K562 (cell line): Measurements from ENCODE around the gene ADORA1. TPM values are rescaled to one million over a fixed set of nuclear protein-coding genes. Genes with fewer than 3 reads are reported as not detected.

ENCODE experiments used
- ATAC-seq: fragments of 200-7000 bp; cut with Tn5 transposase; 3 replicates; pipeline ENCODE4 v1.9.1; 2020; ENCODE audit warnings: moderate library complexity
- BruUV-seq: library from RNA; stranded (reverse); fragments of 400-500 nt; replicated peaks from 2 replicates; lab custom pipeline; 2021; lab: Mats Ljungman, UMichigan
- CTCF ChIA-PET: fragments of 300-600 bp; formaldehyde crosslinking; extraction: SDS; loops from one replicate; lab custom pipeline; 2021; ENCODE audit warnings: low intra/inter-chr PET ratio; lab: Yijun Ruan, JAX
- POLR2A ChIA-PET: fragments of 300-600, 350-650 bp; sonication (Branson Sonifier 250); formaldehyde crosslinking; extraction: SDS; loops from one replicate; lab custom pipeline; 2021; ENCODE audit warnings: antibody characterized with exemption, inconsistent platforms; lab: Yijun Ruan, JAX
- DNase-seq, 4 experiments: peaks; one replicate each; pipeline versions ENCODE4 v3.0.0 to v3.0.0-alpha.2; 2011 to 2018; ENCODE audit warnings: low spot score in 3 of 4, mixed read lengths in 3 of 4; ENCODE audit errors: extremely low read depth in 1 of 4
- FAIRE-seq: peaks from 2 replicates; lab custom pipeline; 2011; peaks lifted over from hg19 to GRCh38; lab: Jason Lieb, UNC
- H2AFZ ChIP-seq: 2 replicates; pipeline ENCODE4 v1.6.0; 2011; ENCODE audit warnings: low read depth, low read length, control low read depth, inconsistent platforms
- H3K27ac ChIP-seq: fragments of 200-600 bp; 3 replicates; pipeline ENCODE4 v1.8.0; 2011; ENCODE audit warnings: low read depth, mild to moderate bottlenecking, control low read depth, inconsistent platforms, low read length, moderate library complexity, mixed read lengths; ENCODE audit errors: extremely low read depth
- H3K27me3 ChIP-seq, 2 experiments: fragments of 300-600 bp in 1 of 2; 2 replicates in 1 of 2; 3 replicates in 1 of 2; pipeline versions ENCODE4 v1.6.0 to v1.8.0; 2011; ENCODE audit warnings: inconsistent platforms in 2 of 2, low read length in 2 of 2, mild to moderate bottlenecking in 1 of 2, mixed read lengths in 1 of 2, moderate library complexity in 1 of 2; ENCODE audit not compliant: control insufficient read depth in 2 of 2, insufficient read depth in 2 of 2
- H3K36me3 ChIP-seq: fragments of 300-600 bp; 3 replicates; pipeline ENCODE4 v1.8.0; 2011; ENCODE audit warnings: mild to moderate bottlenecking, low read length, inconsistent platforms; ENCODE audit not compliant: control insufficient read depth, insufficient read depth
- H3K4me1 ChIP-seq, 2 experiments: fragments of 200-600 bp in 1 of 2; replicated peaks in 1 of 2; 2 replicates in 1 of 2; 3 replicates in 1 of 2; pipeline versions ENCODE4 v1.5.1 to v1.8.0; 2011; ENCODE audit warnings: inconsistent platforms in 2 of 2, low read length in 2 of 2, mild to moderate bottlenecking in 1 of 2, mixed read lengths in 1 of 2, moderate library complexity in 1 of 2; ENCODE audit not compliant: control insufficient read depth in 2 of 2, insufficient read depth in 2 of 2
- H3K4me2 ChIP-seq: 2 replicates; pipeline ENCODE4 v1.6.1; 2011; ENCODE audit warnings: low read length, control low read depth, inconsistent platforms, mixed read lengths; ENCODE audit not compliant: insufficient read depth
- H3K4me3 ChIP-seq: fragments of 200-600 bp; sonication (generic), shearing (Covaris generic); 2 replicates; pipeline ENCODE4 v1.5.1; 2016; ENCODE audit warnings: control low read depth, inconsistent platforms
- H3K79me2 ChIP-seq: fragments of 200-600 bp; 3 replicates; pipeline ENCODE4 v1.8.0; 2011; ENCODE audit warnings: low read length, inconsistent platforms; ENCODE audit not compliant: control insufficient read depth, insufficient read depth
- H3K9ac ChIP-seq, 2 experiments: 2 replicates each; pipeline versions ENCODE4 v1.6.0 to v1.6.1; 2011; ENCODE audit warnings: low read depth in 2 of 2, low read length in 2 of 2, control low read depth in 1 of 2, inconsistent platforms in 1 of 2, mild to moderate bottlenecking in 1 of 2, mixed read lengths in 1 of 2; ENCODE audit not compliant: insufficient read depth in 1 of 2
- H3K9me1 ChIP-seq: one replicate; pipeline ENCODE4 v1.6.0; 2011; ENCODE audit warnings: inconsistent platforms, mild to moderate bottlenecking, low read length, moderate library complexity; ENCODE audit not compliant: control insufficient read depth, insufficient read depth
- H3K9me3 ChIP-seq: replicated peaks from 2 replicates; pipeline ENCODE4 v1.5.1; 2011; ENCODE audit warnings: low read depth, low read length, inconsistent platforms; ENCODE audit not compliant: control insufficient read depth, insufficient read depth
- H4K20me1 ChIP-seq: replicated peaks from 2 replicates; pipeline ENCODE4 v1.6.1; 2011; ENCODE audit warnings: low read length, inconsistent platforms, mixed read lengths; ENCODE audit not compliant: control insufficient read depth, insufficient read depth
- CEBPB ChIP-seq: fragments of 450-650 bp; IDR thresholded peaks from 2 replicates; pipeline ENCODE4 v1.6.1; 2016; ENCODE audit warnings: missing genetic modification characterization, missing compliant biosample characterization
- CTBP1 ChIP-seq: fragments of 450-650 bp; IDR thresholded peaks from 2 replicates; pipeline ENCODE4 v1.6.1; 2016; ENCODE audit warnings: borderline replicate concordance
- PHB2 ChIP-seq: fragments of 450-650 bp; IDR thresholded peaks from 2 replicates; pipeline ENCODE4 v1.6.1; 2017; ENCODE audit warnings: low read depth
- SRSF1 ChIP-seq: fragments of 200-400 bp; formaldehyde crosslinking; IDR thresholded peaks from 2 replicates; pipeline ENCODE4 v1.6.1; 2017; ENCODE audit warnings: mild to moderate bottlenecking, low read depth, low read length, moderate library complexity
- ZNF146 ChIP-seq: IDR thresholded peaks from one replicate; pipeline ENCODE4 v1.6.1; 2018; ENCODE audit warnings: missing compliant biosample characterization; ENCODE audit not compliant: unreplicated experiment
- ZNF444 ChIP-seq: fragments of 250-450 bp; sonication (Bioruptor Pico); IDR thresholded peaks from 2 replicates; pipeline ENCODE4 v1.4.0; 2020; ENCODE audit warnings: mild to moderate bottlenecking, moderate library complexity
- in situ Hi-C: fragments of 300-500 bp; cut with MboI; formaldehyde crosslinking; loops from 4 replicates; pipeline ENCODE4 v1.15.0; 2018; ENCODE audit warnings: inconsistent platforms, mixed read lengths
- intact Hi-C: fragments of 100-400 bp; cut with micrococcal nuclease; formaldehyde crosslinking; loops from 2 replicates; pipeline ENCODE4 v1.14.2; 2022
- polyA plus RNA-seq, 8 experiments: library from polyadenylated mRNA; depleted of rRNA in 4 of 8; stranded (reverse) in 5 of 8; unstranded in 3 of 8; fragments of >200 nt; fragmentation: Nextera tagmentation in 2 of 8; fragmentation: Illumina TruSeq in 1 of 8; extraction: Ambion mirVana in 2 of 8; extraction: Trizol in 1 of 8; gene quantifications; 2 replicates each; pipeline versions ENCODE4 v1.2.1 to v1.2.3, GENCODE V29; 2011 to 2014; ENCODE audit warnings: inconsistent platforms in 1 of 8, missing spikeins in 1 of 8
- total RNA-seq, 7 experiments: library from RNA; depleted of rRNA in 6 of 7; stranded (reverse); fragments of >200 nt in 6 of 7; fragmentation: Illumina TruSeq in 2 of 7; extraction: Trizol in 2 of 7; gene quantifications; 2 replicates each; pipeline versions ENCODE4 v1.2.1 to v1.2.3, GENCODE V29; 2011 to 2021; ENCODE audit warnings: low replicate concordance in 1 of 7
- TF ChIP-seq, protein P1 (sequence below): fragments of 450-650 bp; formaldehyde crosslinking; IDR thresholded peaks from 2 replicates; pipeline ENCODE4 v1.4.0; 2022; ENCODE audit warnings: missing genetic modification characterization

Gene ADORA1
- total and polyA plus RNA-seq, 9 of the 15 experiments (the other 6 are each of a cell fraction or from before 2014, with no cell fraction given) = not detected

- in situ Hi-C loops (no loop called here), intact Hi-C loops (no loop called here)
- no peaks in the 10 kb centered on the region; the same call in 1 of the 2 replicates for H4K20me1 ChIP-seq
- H3K27ac ChIP-seq = no peak overlapping the region
- H3K79me2 ChIP-seq = no peaks in the 10 kb centered on the region
- no peak for DNase-seq
- POLR2A ChIA-PET = no interaction called here
- H3K9me1 ChIP-seq = no peaks in the 10 kb centered on the region
- H2AFZ ChIP-seq = no peak overlapping the region
- H3K9ac ChIP-seq = no peak overlapping the region
- peaks cover 3 to 39% of the 10 kb centered on the region in 2 experiments; a peak in 4 of 5 replicates for H3K27me3 ChIP-seq
- no peaks in the 10 kb centered on the region for H3K9me3 ChIP-seq
- no peak overlapping the region for H3K4me3 ChIP-seq
- H3K36me3 ChIP-seq = no peaks in the 10 kb centered on the region
- H3K4me1 ChIP-seq = no peaks in the 10 kb centered on the region
- H3K4me2 ChIP-seq = no peak overlapping the region
- BruUV-seq = no TSS peak
- no peak for FAIRE-seq
- TF ChIP-seq PHB2 (no peak), ZNF146 (peak; percentile 79)
- no peak for ATAC-seq
- CTCF ChIA-PET = no interaction called here
These were observed 82.8 kb downstream of the ADORA1 start for GRCh38 chr1:203210350-203210749.

DNA sequence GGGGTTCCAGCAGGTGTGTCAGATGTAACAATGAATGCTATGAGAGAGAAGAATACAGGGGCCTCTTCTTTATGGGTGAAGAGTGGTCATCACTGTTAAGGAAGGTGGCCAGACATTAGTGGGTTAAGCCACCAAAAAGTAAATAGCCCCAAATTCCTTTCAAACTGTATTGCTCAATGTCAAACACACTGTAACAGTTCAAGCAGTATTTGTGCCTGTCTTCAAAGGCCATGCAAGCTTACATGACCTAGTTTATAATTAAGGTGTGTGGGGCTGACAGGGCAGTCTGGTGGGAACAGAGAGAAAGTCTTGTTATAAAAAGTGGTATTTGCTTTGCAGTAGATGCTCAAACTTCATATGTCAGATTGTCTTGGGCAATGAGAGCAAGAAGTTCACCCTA, 83.5 kb downstream of the ADORA1 start:
- CTCF ChIA-PET = no interaction called here
- H3K36me3 ChIP-seq = no peaks in the 10 kb centered on the region
- DNase-seq (no peak), FAIRE-seq (no peak), ATAC-seq (no peak)
- peaks cover 6% of the 10 kb centered on the region for H4K20me1 ChIP-seq
- no peaks in the 10 kb centered on the region for H3K9me1 ChIP-seq
- in situ Hi-C loops (no loop called here), intact Hi-C loops (no loop called here)
- no peak overlapping the region for H3K9ac ChIP-seq
- POLR2A ChIA-PET = interaction anchor here (1.0 kb wide), 1 partner anchor 17 kb away, joined by 3 read pairs; no protein-coding TSS in a partner anchor
- no peak overlapping the region for H3K4me3 ChIP-seq
- no peaks in the 10 kb centered on the region for H3K4me1 ChIP-seq
- TF ChIP-seq ZNF444 (CRISPR knock-in tag) (no peak), SRSF1 (no peak), CTBP1 (no peak), CEBPB (tag) (peak; percentile 10; the same call in 1 of the 2 replicates)
- TF ChIP-seq, protein P1, sequence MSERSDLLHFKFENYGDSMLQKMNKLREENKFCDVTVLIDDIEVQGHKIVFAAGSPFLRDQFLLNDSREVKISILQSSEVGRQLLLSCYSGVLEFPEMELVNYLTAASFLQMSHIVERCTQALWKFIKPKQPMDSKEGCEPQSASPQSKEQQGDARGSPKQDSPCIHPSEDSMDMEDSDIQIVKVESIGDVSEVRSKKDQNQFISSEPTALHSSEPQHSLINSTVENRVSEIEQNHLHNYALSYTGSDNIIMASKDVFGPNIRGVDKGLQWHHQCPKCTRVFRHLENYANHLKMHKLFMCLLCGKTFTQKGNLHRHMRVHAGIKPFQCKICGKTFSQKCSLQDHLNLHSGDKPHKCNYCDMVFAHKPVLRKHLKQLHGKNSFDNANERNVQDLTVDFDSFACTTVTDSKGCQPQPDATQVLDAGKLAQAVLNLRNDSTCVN = no peak
- H3K9me3 ChIP-seq = no peaks in the 10 kb centered on the region
- no peak overlapping the region for H3K4me2 ChIP-seq
- BruUV-seq = no TSS peak
- H3K27me3 ChIP-seq = peaks cover 3 to 39% of the 10 kb centered on the region in 2 experiments; a peak in 3 of 5 replicates
- H3K27ac ChIP-seq = no peak overlapping the region
- H3K79me2 ChIP-seq = no peaks in the 10 kb centered on the region
- H2AFZ ChIP-seq = no peak overlapping the region
